Activated T-cell treated with anti-CD3 and anti-CD28 coated beads, Interleukin-2, amount 50 U/mL, for 1 hour (primary cell): ENCODE data around the gene CRYGA.
"Not testable (repeated sequence)": the region's sequence is repeated elsewhere in the genome, so short reads cannot be mapped to it uniquely, and the experiment has no call there.

ENCODE experiments used
- DNase-seq: peaks from one replicate; pipeline ENCODE4 v3.0.0-alpha.2; 2020

The CRYGA gene

GRCh38 chr2:208124013-208124715 lies 39.2 kb downstream of the CRYGA start, which contains the start of gene CRYGD:
CRYGD (minus strand) TSS chr2:208124524; CDS start chr2:208124473, 51 bp downstream.
- DNase-seq: not testable (repeated sequence)

- DNase-seq: no peak
These were observed 41.1 kb downstream of the CRYGA start for GRCh38 chr2:208122248-208122647.

- no peak for DNase-seq
These were observed 44.5 kb downstream of the CRYGA start for GRCh38 chr2:208118918-208119317.

DNA sequence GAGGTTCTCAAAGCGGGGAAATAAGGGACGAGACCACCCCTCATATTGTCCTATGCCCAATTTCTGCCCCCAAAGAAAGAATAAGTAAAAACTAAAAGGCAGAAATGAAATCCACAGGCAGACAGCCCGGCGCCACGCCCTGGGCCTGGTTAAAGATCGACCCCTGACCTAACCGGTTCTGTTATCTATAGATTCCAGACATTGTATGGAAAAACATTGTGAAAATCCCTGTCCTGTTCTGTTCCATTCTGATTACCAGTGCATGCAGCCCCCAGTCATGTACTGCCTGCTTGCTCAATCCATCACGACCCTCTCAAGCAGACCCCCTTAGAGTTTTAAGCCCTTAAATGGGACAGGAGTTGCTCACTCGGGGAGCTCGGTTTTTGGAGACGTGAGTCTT lies 46.0 kb downstream of the CRYGA start:
- DNase-seq: not testable (repeated sequence)

- DNase-seq: no peak
These were observed 50.4 kb downstream of the CRYGA start for GRCh38 chr2:208112969-208113368.

DNA sequence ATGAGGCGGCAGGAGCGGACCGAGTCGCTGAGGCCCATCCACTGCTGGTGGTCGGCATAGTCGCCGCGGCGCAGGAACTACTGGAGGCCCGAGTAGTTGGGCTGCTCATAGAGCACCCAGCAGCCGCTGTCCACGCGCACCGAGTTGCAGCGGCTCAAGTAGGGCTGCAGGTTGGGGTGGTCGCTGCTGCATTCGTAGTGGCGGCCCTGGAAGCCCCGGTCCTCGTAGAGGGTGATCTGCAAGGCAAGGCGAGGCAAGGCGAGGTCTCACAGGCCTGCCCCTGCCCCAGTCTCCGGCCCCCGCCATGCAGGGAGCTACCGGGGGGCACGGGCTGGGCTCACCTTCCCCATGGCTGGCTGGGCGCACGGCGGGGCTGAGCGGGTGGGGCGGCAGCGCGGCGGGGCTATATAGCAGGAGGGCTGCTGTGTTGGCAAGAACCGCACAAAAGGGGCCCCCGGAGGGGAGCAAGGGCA lies 51.1 kb downstream of the CRYGA start:
- DNase-seq: not testable (repeated sequence)
